ENCODE data around the gene WDR19.

Gene WDR19

GRCh38 chr4:39201963-39202362 lies 19.6 kb downstream of the WDR19 start:
- no peak for TF ChIP-seq CTCF (IDR thresholded peaks at IDR 0.05; ENCODE audit: low read depth, low read length)
- no peak for DNase-seq (ENCODE audit: extremely low read depth, low read depth)

GRCh38 chr4:39204543-39204942 lies 22.2 kb downstream of the WDR19 start:
- TF ChIP-seq CTCF (IDR thresholded peaks at IDR 0.05; ENCODE audit: low read depth, low read length): no peak
- DNase-seq (ENCODE audit: extremely low read depth, low read depth): no peak

- no peak for DNase-seq (ENCODE audit: extremely low read depth, low read depth)
- no peak for TF ChIP-seq CTCF (IDR thresholded peaks at IDR 0.05; ENCODE audit: low read depth, low read length)
Observed at GRCh38 chr4:39205000-39205399, 22.7 kb downstream of the WDR19 start.

GRCh38 chr4:39205476-39205875 lies 23.1 kb downstream of the WDR19 start:
- TF ChIP-seq CTCF (IDR thresholded peaks at IDR 0.05; ENCODE audit: low read depth, low read length): no peak
- DNase-seq (ENCODE audit: extremely low read depth, low read depth): no peak

- no peak for TF ChIP-seq CTCF (IDR thresholded peaks at IDR 0.05; ENCODE audit: low read depth, low read length)
Observed at GRCh38 chr4:39227906-39228305, 45.6 kb downstream of the WDR19 start.

GRCh38 chr4:39228377-39228776 lies 46.0 kb downstream of the WDR19 start:
- no peak for DNase-seq (ENCODE audit: extremely low read depth, low read depth)
- no peak for TF ChIP-seq CTCF (IDR thresholded peaks at IDR 0.05; ENCODE audit: low read depth, low read length)

More at GRCh38 chr4:39227906-39228305, 45.6 kb downstream of the WDR19 start:
- DNase-seq (ENCODE audit: extremely low read depth, low read depth): no peak

GRCh38 chr4:39230462-39230861 lies 48.1 kb downstream of the WDR19 start:
- no peak for DNase-seq (ENCODE audit: extremely low read depth, low read depth)
- no peak for TF ChIP-seq CTCF (IDR thresholded peaks at IDR 0.05; ENCODE audit: low read depth, low read length)

Measured in AG09319 (cell line).